ENCODE measurements around the gene COL12A1. TPM values are rescaled to one million over a fixed set of nuclear protein-coding genes. Genes with fewer than 3 reads are reported as not detected.

The COL12A1 gene
- total RNA-seq, 2 donors from 2014 or later = not detected

- no peak for DNase-seq (ENCODE audit: low spot score)
- no peaks in the 10 kb centered on the region for H3K36me3 Mint-ChIP-seq
- peaks cover 2% of the 10 kb centered on the region for H3K9me3 Mint-ChIP-seq
- no peaks in the 10 kb centered on the region for H3K4me1 Mint-ChIP-seq (ENCODE audit: low read depth in 2 of 2)
- ATAC-seq = no peak
- H3K27me3 Mint-ChIP-seq = peaks cover 0 to 5% of the 10 kb centered on the region in 2 donors
- no peak overlapping the region for H3K27ac Mint-ChIP-seq
- no peak overlapping the region for H3K4me3 Mint-ChIP-seq
These were observed 75.1 kb downstream of the COL12A1 start for GRCh38 chr6:75130784-75131183.

GRCh38 chr6:75128878-75129570 is 76.8 kb downstream of the COL12A1 start:
- H3K27me3 Mint-ChIP-seq = peaks cover 0 to 5% of the 10 kb centered on the region in 2 donors
- DNase-seq (ENCODE audit: low spot score) = no peak
- H3K4me3 Mint-ChIP-seq = no peak overlapping the region
- no peaks in the 10 kb centered on the region for H3K36me3 Mint-ChIP-seq
- peaks cover 2% of the 10 kb centered on the region for H3K9me3 Mint-ChIP-seq
- no peak for ATAC-seq
- no peaks in the 10 kb centered on the region for H3K4me1 Mint-ChIP-seq (ENCODE audit: low read depth in 2 of 2)
- H3K27ac Mint-ChIP-seq = no peak overlapping the region

GRCh38 chr6:75126518-75126917 is 79.3 kb downstream of the COL12A1 start:
- Mint-ChIP-seq H3K4me1 (ENCODE audit: low read depth in 2 of 2) (no peaks in the 10 kb centered on the region), H3K27me3 (peaks cover 0 to 5% of the 10 kb centered on the region in 2 donors), H3K9me3 (no peaks in the 10 kb centered on the region), H3K27ac (no peak overlapping the region), H3K36me3 (no peaks in the 10 kb centered on the region), H3K4me3 (no peak overlapping the region)
- DNase-seq (ENCODE audit: low spot score) (no peak), ATAC-seq (no peak)

GRCh38 chr6:75124983-75125382 is 80.9 kb downstream of the COL12A1 start:
- Mint-ChIP-seq H3K4me1 (ENCODE audit: low read depth in 2 of 2) (no peaks in the 10 kb centered on the region), H3K27ac (no peak overlapping the region), H3K27me3 (peaks cover 0 to 5% of the 10 kb centered on the region in 2 donors), H3K36me3 (no peaks in the 10 kb centered on the region), H3K4me3 (no peak overlapping the region), H3K9me3 (peaks cover 2% of the 10 kb centered on the region)
- DNase-seq (ENCODE audit: low spot score) = no peak
- no peak for ATAC-seq

- H3K9me3 Mint-ChIP-seq = peaks cover 4% of the 10 kb centered on the region
- no peaks in the 10 kb centered on the region for H3K36me3 Mint-ChIP-seq
- ATAC-seq = no peak
These were observed 81.8 kb downstream of the COL12A1 start for GRCh38 chr6:75124085-75124484.

GRCh38 chr6:75118925-75119515 is 86.8 kb downstream of the COL12A1 start:
- no peaks in the 10 kb centered on the region for H3K27me3 Mint-ChIP-seq
- H3K36me3 Mint-ChIP-seq = no peaks in the 10 kb centered on the region
- DNase-seq (ENCODE audit: low spot score) = no peak
- no peak for ATAC-seq
- no peaks in the 10 kb centered on the region for H3K4me1 Mint-ChIP-seq (ENCODE audit: low read depth in 2 of 2)
- no peak overlapping the region for H3K4me3 Mint-ChIP-seq
- H3K27ac Mint-ChIP-seq = no peak overlapping the region
- peaks cover 6% of the 10 kb centered on the region for H3K9me3 Mint-ChIP-seq

More at GRCh38 chr6:75124085-75124484, 81.8 kb downstream of the COL12A1 start:
- Mint-ChIP-seq H3K4me3 (no peak overlapping the region), H3K27me3 (peaks cover 0 to 5% of the 10 kb centered on the region in 2 donors), H3K4me1 (ENCODE audit: low read depth in 2 of 2) (no peaks in the 10 kb centered on the region), H3K27ac (no peak overlapping the region)
- no peak for DNase-seq (ENCODE audit: low spot score)

- Mint-ChIP-seq H3K36me3 (no peaks in the 10 kb centered on the region), H3K27me3 (peaks cover 0 to 2% of the 10 kb centered on the region in 2 donors), H3K4me3 (no peak overlapping the region), H3K27ac (no peak overlapping the region), H3K9me3 (peaks cover 6% of the 10 kb centered on the region), H3K4me1 (ENCODE audit: low read depth in 2 of 2) (no peaks in the 10 kb centered on the region)
- ATAC-seq (no peak), DNase-seq (ENCODE audit: low spot score) (no peak)
These were observed 88.2 kb downstream of the COL12A1 start for GRCh38 chr6:75117701-75118100.

GRCh38 chr6:75116946-75117345 is 88.9 kb downstream of the COL12A1 start:
- Mint-ChIP-seq H3K27me3 (peaks cover 0 to 2% of the 10 kb centered on the region in 2 donors), H3K27ac (no peak overlapping the region), H3K4me1 (ENCODE audit: low read depth in 2 of 2) (no peaks in the 10 kb centered on the region), H3K9me3 (peaks cover 6% of the 10 kb centered on the region), H3K36me3 (no peaks in the 10 kb centered on the region), H3K4me3 (no peak overlapping the region)
- no peak for ATAC-seq
- no peak for DNase-seq (ENCODE audit: low spot score)

GRCh38 chr6:75115481-75115880 is 90.4 kb downstream of the COL12A1 start:
- ATAC-seq (no peak), DNase-seq (ENCODE audit: low spot score) (no peak)
- Mint-ChIP-seq H3K4me1 (ENCODE audit: low read depth in 2 of 2) (no peaks in the 10 kb centered on the region), H3K9me3 (peaks cover 6% of the 10 kb centered on the region), H3K4me3 (no peak overlapping the region), H3K27me3 (peaks cover 0 to 2% of the 10 kb centered on the region in 2 donors), H3K27ac (no peak overlapping the region), H3K36me3 (no peaks in the 10 kb centered on the region)

- ATAC-seq (no peak), DNase-seq (ENCODE audit: low spot score) (no peak)
- Mint-ChIP-seq H3K9me3 (peaks cover 4% of the 10 kb centered on the region), H3K27ac (no peak overlapping the region), H3K27me3 (peaks cover 0 to 2% of the 10 kb centered on the region in 2 donors), H3K4me3 (no peak overlapping the region), H3K4me1 (ENCODE audit: low read depth in 2 of 2) (no peaks in the 10 kb centered on the region), H3K36me3 (no peaks in the 10 kb centered on the region)
These were observed 91.0 kb downstream of the COL12A1 start for GRCh38 chr6:75114806-75115205.

GRCh38 chr6:75114195-75114594 is 91.7 kb downstream of the COL12A1 start:
- no peak for ATAC-seq
- Mint-ChIP-seq H3K9me3 (peaks cover 3% of the 10 kb centered on the region), H3K27ac (no peak overlapping the region), H3K27me3 (peaks cover 0 to 2% of the 10 kb centered on the region in 2 donors), H3K36me3 (no peaks in the 10 kb centered on the region), H3K4me3 (no peak overlapping the region), H3K4me1 (ENCODE audit: low read depth in 2 of 2) (no peaks in the 10 kb centered on the region)
- no peak for DNase-seq (ENCODE audit: low spot score)

GRCh38 chr6:75113446-75113845 is 92.4 kb downstream of the COL12A1 start:
- H3K27me3 Mint-ChIP-seq = peaks cover 0 to 2% of the 10 kb centered on the region in 2 donors
- no peak overlapping the region for H3K4me3 Mint-ChIP-seq
- no peak for ATAC-seq
- no peaks in the 10 kb centered on the region for H3K36me3 Mint-ChIP-seq
- DNase-seq (ENCODE audit: low spot score) = no peak
- H3K4me1 Mint-ChIP-seq (ENCODE audit: low read depth in 2 of 2) = no peaks in the 10 kb centered on the region
- no peaks in the 10 kb centered on the region for H3K9me3 Mint-ChIP-seq
- no peak overlapping the region for H3K27ac Mint-ChIP-seq

GRCh38 chr6:75109765-75110164 is 96.1 kb downstream of the COL12A1 start:
- no peaks in the 10 kb centered on the region for H3K9me3 Mint-ChIP-seq
- H3K27ac Mint-ChIP-seq = no peak overlapping the region
- H3K4me1 Mint-ChIP-seq (ENCODE audit: low read depth in 2 of 2) = no peaks in the 10 kb centered on the region
- peaks cover 0 to 2% of the 10 kb centered on the region in 2 donors for H3K27me3 Mint-ChIP-seq
- H3K36me3 Mint-ChIP-seq = no peaks in the 10 kb centered on the region
- ATAC-seq (no peak), DNase-seq (ENCODE audit: low spot score) (no peak)
- no peak overlapping the region for H3K4me3 Mint-ChIP-seq

- DNase-seq (ENCODE audit: low spot score) = no peak
- Mint-ChIP-seq H3K27ac (no peak overlapping the region), H3K4me3 (no peak overlapping the region), H3K4me1 (ENCODE audit: low read depth in 2 of 2) (no peaks in the 10 kb centered on the region), H3K27me3 (peaks cover 0 to 2% of the 10 kb centered on the region in 2 donors), H3K9me3 (no peaks in the 10 kb centered on the region), H3K36me3 (no peaks in the 10 kb centered on the region)
- no peak for ATAC-seq
These were observed 96.8 kb downstream of the COL12A1 start for GRCh38 chr6:75109022-75109421.
